IMR-90 (cell line): ENCODE data around the gene AQP6. TPM values are rescaled to one million over a fixed set of nuclear protein-coding genes. Genes with fewer than 3 reads are reported as not detected.

Source experiments
- ATAC-seq: fragments of 200-7000 bp; cut with Tn5 transposase; 2 replicates; pipeline ENCODE4 v1.9.1; 2020; ENCODE audit warnings: low read depth, mild to moderate bottlenecking, moderate library complexity
- BruUV-seq: library from RNA; stranded (reverse); fragments of 400-500 nt; replicated peaks from 2 replicates; lab custom pipeline; 2021; lab: Mats Ljungman, UMichigan
- CTCF ChIA-PET: fragments of 300-600 bp; formaldehyde crosslinking; extraction: SDS; loops from one replicate; lab custom pipeline; 2021; ENCODE audit warnings: antibody characterized with exemption; lab: Yijun Ruan, JAX
- POLR2A ChIA-PET: fragments of 300-600 bp; sonication (Branson Sonifier 250); formaldehyde crosslinking; loops from one replicate; lab custom pipeline; 2022; ENCODE audit warnings: antibody characterized with exemption; ENCODE audit not compliant: unreplicated experiment; lab: Charles Lee
- DNase-seq: peaks from one replicate; pipeline ENCODE4 v3.0.0; 2013
- H2AFZ ChIP-seq: replicated peaks from 2 replicates; pipeline ENCODE3; 2013; ENCODE audit warnings: low read length, mild to moderate bottlenecking; ENCODE audit not compliant: poor library complexity
- H2AK5ac ChIP-seq: 2 replicates; pipeline ENCODE4 v1.6.1; 2013; ENCODE audit warnings: low read depth, low read length, inconsistent platforms
- H2AK9ac ChIP-seq: replicated peaks from 2 replicates; pipeline ENCODE3; 2013; ENCODE audit warnings: mild to moderate bottlenecking, low read depth, low read length, moderate library complexity; ENCODE audit not compliant: poor library complexity
- H2BK120ac ChIP-seq: 2 replicates; pipeline ENCODE4 v1.6.1; 2013; ENCODE audit warnings: low read depth, low read length, inconsistent platforms
- H2BK15ac ChIP-seq: 3 replicates; pipeline ENCODE4 v1.6.1; 2013; ENCODE audit warnings: low read depth, low read length, inconsistent platforms
- H2BK20ac ChIP-seq: 2 replicates; pipeline ENCODE4 v1.6.1; 2013; ENCODE audit warnings: low read depth, mild to moderate bottlenecking, inconsistent platforms, low read length, moderate library complexity
- H2BK5ac ChIP-seq: 2 replicates; pipeline ENCODE4 v1.6.1; 2013; ENCODE audit warnings: mild to moderate bottlenecking, low read depth, low read length, inconsistent platforms; ENCODE audit not compliant: poor library complexity, severe bottlenecking
- H3K14ac ChIP-seq: replicated peaks from 2 replicates; pipeline ENCODE4 v1.6.1; 2013; ENCODE audit warnings: low read depth, low read length, inconsistent platforms
- H3K18ac ChIP-seq: 2 replicates; pipeline ENCODE4 v1.6.1; 2013; ENCODE audit warnings: low read depth, low read length, control low read depth
- H3K23ac ChIP-seq: 2 replicates; pipeline ENCODE4 v1.6.1; 2013; ENCODE audit warnings: low read depth, low read length, inconsistent platforms
- H3K27ac ChIP-seq: 2 replicates; pipeline ENCODE4 v1.5.1; 2013; ENCODE audit warnings: mild to moderate bottlenecking, control low read depth, low read length; ENCODE audit not compliant: insufficient read depth
- H3K27me3 ChIP-seq: 2 replicates; pipeline ENCODE4 v1.6.1; 2013; ENCODE audit warnings: low read length; ENCODE audit not compliant: control insufficient read depth, insufficient read depth
- H3K36me3 ChIP-seq: 2 replicates; pipeline ENCODE4 v1.6.1; 2013; ENCODE audit warnings: low read length, mixed read lengths; ENCODE audit not compliant: control insufficient read depth, insufficient read depth
- H3K4ac ChIP-seq: 2 replicates; pipeline ENCODE4 v1.6.1; 2013; ENCODE audit warnings: low read depth, low read length, inconsistent platforms
- H3K4me1 ChIP-seq: 2 replicates; pipeline ENCODE4 v1.6.1; 2013; ENCODE audit warnings: low read length, mixed read lengths; ENCODE audit not compliant: control insufficient read depth, insufficient read depth
- H3K4me2 ChIP-seq: 2 replicates; pipeline ENCODE4 v1.6.1; 2013; ENCODE audit warnings: low read depth, mild to moderate bottlenecking, control low read depth, low read length, moderate library complexity
- H3K4me3 ChIP-seq: 2 replicates; pipeline ENCODE4 v1.5.1; 2013; ENCODE audit warnings: low read depth, mild to moderate bottlenecking, control low read depth, low read length, moderate library complexity; ENCODE audit not compliant: insufficient read depth
- H3K56ac ChIP-seq: 2 replicates; pipeline ENCODE4 v1.6.1; 2013; ENCODE audit warnings: low read length, inconsistent platforms; ENCODE audit not compliant: insufficient read depth; ENCODE audit errors: extremely low read depth
- H3K79me1 ChIP-seq, 2 experiments: 2 replicates each; pipeline ENCODE4 v1.6.1; 2013; ENCODE audit warnings: low read length in 2 of 2, inconsistent platforms in 1 of 2, low read depth in 1 of 2
- H3K9ac ChIP-seq: 2 replicates; pipeline ENCODE4 v1.6.1; 2013; ENCODE audit warnings: low read depth, low read length, control low read depth
- H3K9me1 ChIP-seq: 2 replicates; pipeline ENCODE4 v1.6.1; 2013; ENCODE audit warnings: low read length, inconsistent platforms; ENCODE audit not compliant: insufficient read depth
- H3K9me3 ChIP-seq: 2 replicates; pipeline ENCODE4 v1.6.1; 2013; ENCODE audit warnings: low read length; ENCODE audit not compliant: control insufficient read depth, insufficient read depth
- H4K20me1 ChIP-seq: 2 replicates; pipeline ENCODE4 v1.6.1; 2013; ENCODE audit warnings: low read length, inconsistent platforms; ENCODE audit not compliant: insufficient read depth
- H4K5ac ChIP-seq: 2 replicates; pipeline ENCODE4 v1.6.1; 2013; ENCODE audit warnings: mild to moderate bottlenecking, low read depth, low read length, control low read depth
- H4K8ac ChIP-seq, 2 experiments: 2 replicates each; pipeline ENCODE4 v1.6.1; 2013; ENCODE audit warnings: low read depth in 2 of 2, low read length in 2 of 2, control low read depth in 1 of 2, inconsistent platforms in 1 of 2
- H4K91ac ChIP-seq: 2 replicates; pipeline ENCODE4 v1.6.1; 2013; ENCODE audit warnings: low read depth, low read length, inconsistent platforms; ENCODE audit not compliant: insufficient read depth
- BHLHE40 ChIP-seq: fragments of 150-350 bp; IDR thresholded peaks from 2 replicates; pipeline ENCODE4 v1.6.1; 2016; ENCODE audit warnings: mild to moderate bottlenecking, low read depth, low read length
- CEBPB ChIP-seq: IDR thresholded peaks from 2 replicates; pipeline ENCODE4 v1.6.1; 2012; ENCODE audit warnings: low read depth, low read length, improper control_type of control experiment
- CHD1 ChIP-seq: IDR thresholded peaks from 2 replicates; pipeline ENCODE4 v1.6.1; 2012; ENCODE audit warnings: low read depth, low read length, improper control_type of control experiment
- FOS ChIP-seq: fragments of 150-350 bp; IDR thresholded peaks from 2 replicates; pipeline ENCODE4 v1.6.1; 2016; ENCODE audit warnings: low read depth, low read length
- MXI1 ChIP-seq: IDR thresholded peaks from 2 replicates; pipeline ENCODE4 v1.6.1; 2012; ENCODE audit warnings: low read depth, mild to moderate bottlenecking, low read length, moderate library complexity, borderline replicate concordance
- NFE2L2 ChIP-seq: fragments of 150-350 bp; IDR thresholded peaks from 2 replicates; pipeline ENCODE4 v1.6.1; 2016; ENCODE audit warnings: low read depth, mild to moderate bottlenecking, low read length
- RAD21 ChIP-seq: IDR thresholded peaks from 2 replicates; pipeline ENCODE4 v1.6.1; 2012; ENCODE audit warnings: low read length, improper control_type of control experiment
- RCOR1 ChIP-seq: IDR thresholded peaks from 2 replicates; pipeline ENCODE4 v1.6.1; 2012; ENCODE audit warnings: mild to moderate bottlenecking, low read length, improper control_type of control experiment; ENCODE audit not compliant: insufficient replicate concordance
- SMC3 ChIP-seq: fragments of 150-350 bp; IDR thresholded peaks from 2 replicates; pipeline ENCODE4 v1.6.1; 2016; ENCODE audit warnings: low read depth, mild to moderate bottlenecking, antibody characterized with exemption, low read length, moderate library complexity
- WGBS, 2 experiments: methylation state at CpG; one replicate each; pipeline versions ENCODE4 v1.1.5 to v1.1.7; 2013; ENCODE audit warnings: missing lambda C conversion rate in 2 of 2; ENCODE audit not compliant: insufficient read length in 1 of 2; ENCODE audit errors: extremely low coverage in 2 of 2; 5-methylcytosine and 5-hydroxymethylcytosine counted together
- dilution Hi-C: fragments of 300-500 bp; cut with HindIII; formaldehyde crosslinking; loops from one replicate; pipeline ENCODE4 v1.14.3; 2018; ENCODE audit warnings: low sequenced_read_pairs; ENCODE audit not compliant: unreplicated experiment
- in situ Hi-C: fragments of 300-500 bp; cut with MboI; formaldehyde crosslinking; loops from 3 replicates; pipeline ENCODE4 v1.14.3; 2019; ENCODE audit warnings: low sequenced_read_pairs, inconsistent platforms, mixed read lengths
- intact Hi-C: fragments of 100-400 bp; cut with micrococcal nuclease; formaldehyde crosslinking; loops from 2 replicates; pipeline ENCODE4 v1.10.0; 2022
- polyA plus RNA-seq, 3 experiments: library from polyadenylated mRNA; depleted of rRNA; stranded (reverse); fragments of >200 nt; gene quantifications; 2 replicates each; pipeline ENCODE4 v1.2.3, GENCODE V29; 2012; ENCODE audit warnings: low replicate concordance in 1 of 3
- total RNA-seq: library from RNA; depleted of rRNA; stranded (reverse); fragments of >200 nt; gene quantifications from 2 replicates; pipeline ENCODE4 v1.2.3, GENCODE V29; 2012
- TF ChIP-seq, protein P1 (sequence below): conservative IDR thresholded peaks from 2 replicates; pipeline ENCODE4 v1.5.1; 2012; ENCODE audit warnings: mild to moderate bottlenecking, low read depth, low read length, improper control_type of control experiment

Gene AQP6
- total and polyA plus RNA-seq, 2 of the 4 experiments (the other 2 are of a cell fraction), result not detected

GRCh38 chr12:49984476-49985359 lies 12.0 kb downstream of the AQP6 start:
- no peak overlapping the region for H2BK5ac ChIP-seq
- H2BK15ac ChIP-seq, result no peak overlapping the region
- H3K79me1 ChIP-seq, result peaks cover 3 to 31% of the 10 kb centered on the region in 2 experiments; a peak in 3 of 4 replicates
- DNase-seq, result no peak
- dilution Hi-C loops, result no loop called here
- peak overlapping the region; percentile 48; the same call in 1 of the 2 replicates for H4K91ac ChIP-seq
- no peaks in the 10 kb centered on the region for H3K36me3 ChIP-seq
- no peak overlapping the region for H3K18ac ChIP-seq
- H3K9me3 ChIP-seq, result no peaks in the 10 kb centered on the region
- ChIA-PET POLR2A (no interaction called here), CTCF (interaction anchor here (1.8 kb wide), 1 partner anchor 18 kb away, joined by 11 read pairs; no protein-coding TSS in a partner anchor)
- peak overlapping the region; percentile 46; the same call in 1 of the 2 replicates for H2BK120ac ChIP-seq
- peak overlapping the region; percentile 8; the same call in 1 of the 2 replicates for H3K4ac ChIP-seq
- peak overlapping the region; percentile 30; the same call in 1 of the 2 replicates for H2BK20ac ChIP-seq
- H3K4me3 ChIP-seq, result no peak overlapping the region
- H2AFZ ChIP-seq, result peak overlapping the region; percentile 67
- H4K8ac ChIP-seq, result peak overlapping the region in 1 of 2 experiments; percentile 45; a peak in 2 of 4 replicates
- H3K4me1 ChIP-seq, result peaks cover 16% of the 10 kb centered on the region
- 45% methylated on average over 3 of the region's 9 CpGs; no CpG with 5 or more reads in 1 of the 2 experiments for WGBS, 2 experiments
- H2AK9ac ChIP-seq, result peak overlapping the region; percentile 84
- peak overlapping the region; percentile 51 for H3K14ac ChIP-seq
- intact Hi-C loops, result no loop called here
- H3K4me2 ChIP-seq, result no peak overlapping the region
- TF ChIP-seq FOS (no peak), SMC3 (no peak), CHD1 (no peak), RAD21 (no peak), BHLHE40 (no peak), RCOR1 (no peak), MXI1 (no peak), CEBPB (no peak), NFE2L2 (no peak)
- TF ChIP-seq, protein P1, sequence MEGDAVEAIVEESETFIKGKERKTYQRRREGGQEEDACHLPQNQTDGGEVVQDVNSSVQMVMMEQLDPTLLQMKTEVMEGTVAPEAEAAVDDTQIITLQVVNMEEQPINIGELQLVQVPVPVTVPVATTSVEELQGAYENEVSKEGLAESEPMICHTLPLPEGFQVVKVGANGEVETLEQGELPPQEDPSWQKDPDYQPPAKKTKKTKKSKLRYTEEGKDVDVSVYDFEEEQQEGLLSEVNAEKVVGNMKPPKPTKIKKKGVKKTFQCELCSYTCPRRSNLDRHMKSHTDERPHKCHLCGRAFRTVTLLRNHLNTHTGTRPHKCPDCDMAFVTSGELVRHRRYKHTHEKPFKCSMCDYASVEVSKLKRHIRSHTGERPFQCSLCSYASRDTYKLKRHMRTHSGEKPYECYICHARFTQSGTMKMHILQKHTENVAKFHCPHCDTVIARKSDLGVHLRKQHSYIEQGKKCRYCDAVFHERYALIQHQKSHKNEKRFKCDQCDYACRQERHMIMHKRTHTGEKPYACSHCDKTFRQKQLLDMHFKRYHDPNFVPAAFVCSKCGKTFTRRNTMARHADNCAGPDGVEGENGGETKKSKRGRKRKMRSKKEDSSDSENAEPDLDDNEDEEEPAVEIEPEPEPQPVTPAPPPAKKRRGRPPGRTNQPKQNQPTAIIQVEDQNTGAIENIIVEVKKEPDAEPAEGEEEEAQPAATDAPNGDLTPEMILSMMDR, result no peak
- peak overlapping the region; percentile 0; the same call in 1 of the 2 replicates for H3K23ac ChIP-seq
- peak overlapping the region; percentile 82 for H2AK5ac ChIP-seq
- H3K27me3 ChIP-seq, result no peaks in the 10 kb centered on the region
- peaks cover 18% of the 10 kb centered on the region for H3K9me1 ChIP-seq
- peak; percentile 10; the same call in 1 of the 2 replicates for ATAC-seq
- no peak overlapping the region for H3K9ac ChIP-seq
- no TSS peak for BruUV-seq
- H3K27ac ChIP-seq, result peak overlapping the region; percentile 1; the same call in 1 of the 2 replicates
- no peaks in the 10 kb centered on the region for H4K20me1 ChIP-seq
- H3K56ac ChIP-seq, result no peak overlapping the region
- H4K5ac ChIP-seq, result no peak overlapping the region
- in situ Hi-C loops, result no loop called here
